UCSD-AML1 (cell line): ENCODE data around the gene DMAP1.
A peak's percentile ranks its signal among the peaks of the same experiment; 100 is the strongest.

Experiments used
- DNase-seq: peaks from one replicate; lab custom pipeline; 2025; ENCODE audit not compliant: unreplicated experiment; lab: John Stamatoyannopoulos, UW

DMAP1 gene

DNA sequence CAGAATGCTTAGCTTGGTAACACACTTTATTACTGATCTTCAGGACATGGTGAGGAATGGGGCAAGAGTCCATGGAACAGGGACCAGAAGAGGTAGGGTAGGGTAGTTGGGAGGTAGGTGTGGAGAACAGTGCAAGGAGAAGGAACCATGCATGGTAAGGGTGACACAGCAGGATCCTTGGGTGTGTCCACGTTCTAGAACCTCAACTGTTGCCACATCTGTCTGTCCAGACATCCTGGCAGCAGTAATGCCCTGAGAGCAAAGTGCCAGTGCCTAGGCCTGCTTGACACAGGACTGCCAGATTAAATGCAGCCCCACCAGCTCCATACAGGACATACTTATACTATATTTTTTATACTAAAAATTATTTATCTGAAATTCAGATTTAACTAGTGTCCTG, 13.9 kb downstream of the DMAP1 start:
- DNase-seq: no peak

DNA sequence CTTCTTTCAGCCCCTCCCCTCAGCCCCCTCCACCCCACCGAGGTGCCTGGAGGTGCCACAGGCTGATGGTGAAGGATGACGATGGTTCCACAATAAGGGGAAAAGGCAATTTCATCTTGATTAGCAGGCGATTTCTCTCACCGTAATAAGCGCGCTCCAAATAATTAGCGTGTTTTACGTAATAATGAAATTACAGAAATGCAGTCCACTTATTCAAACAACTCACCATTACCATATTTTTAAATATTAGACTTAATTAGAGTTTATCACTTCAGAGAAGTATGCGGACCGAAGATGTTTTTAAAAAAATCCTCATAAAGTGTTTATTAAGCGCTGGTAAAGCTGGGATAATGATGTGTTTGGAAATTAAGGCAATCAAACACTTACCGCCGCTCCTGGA, 14.9 kb downstream of the DMAP1 start:
- DNase-seq: no peak

DNA sequence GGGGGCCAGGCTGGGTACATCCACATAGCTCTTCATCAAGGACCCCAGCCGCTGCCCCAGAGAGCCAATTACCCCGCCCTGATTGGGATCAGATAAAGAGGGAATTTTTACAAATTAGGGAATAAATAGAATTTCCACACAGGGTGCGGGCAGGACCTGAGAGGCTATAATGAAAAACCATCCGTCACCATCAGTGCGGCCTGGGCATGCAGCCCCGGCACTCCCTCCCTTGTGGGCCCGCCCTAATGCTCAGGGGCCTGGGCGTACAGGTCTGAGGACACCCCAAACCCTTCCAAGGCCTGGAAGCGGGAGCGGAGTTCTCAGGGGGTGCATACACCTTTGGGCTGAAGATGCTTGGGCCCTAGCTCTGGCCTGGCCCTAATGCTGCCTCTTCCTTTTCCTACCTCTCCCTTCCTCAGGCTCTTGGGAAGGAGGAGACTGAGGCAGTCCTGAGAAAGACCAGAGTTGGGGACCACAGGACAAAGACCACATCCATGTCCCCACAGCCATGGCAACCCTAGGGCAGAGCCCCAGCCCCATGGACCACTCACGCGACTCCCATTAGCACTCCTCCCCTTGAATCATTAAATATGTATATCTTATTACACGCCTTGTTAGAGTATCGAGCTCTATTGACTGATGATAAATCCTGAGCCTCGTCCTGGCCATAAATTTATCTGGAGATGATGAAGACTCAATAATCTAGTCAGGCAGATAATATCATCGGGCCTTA, 16.3 kb downstream of the DMAP1 start:
- no peak for DNase-seq

DNA sequence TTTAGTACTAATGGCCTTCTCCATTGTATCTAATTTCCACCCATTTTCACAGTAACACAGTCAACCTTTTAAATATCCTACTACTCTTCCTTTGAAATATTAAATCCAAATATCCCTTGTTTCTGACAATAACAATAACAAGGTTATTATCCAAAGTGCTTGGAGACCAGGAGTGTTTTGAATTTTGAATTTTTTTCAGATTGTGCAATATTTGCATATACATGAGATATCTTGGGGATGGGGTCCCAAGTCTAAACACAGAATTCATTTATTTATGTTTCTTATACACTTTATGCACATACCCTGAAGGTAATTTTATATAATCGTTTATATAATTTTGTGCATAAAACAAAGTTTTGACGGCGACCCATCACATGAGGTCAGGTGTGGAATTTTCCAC, 17.5 kb downstream of the DMAP1 start:
- no peak for DNase-seq

DNA sequence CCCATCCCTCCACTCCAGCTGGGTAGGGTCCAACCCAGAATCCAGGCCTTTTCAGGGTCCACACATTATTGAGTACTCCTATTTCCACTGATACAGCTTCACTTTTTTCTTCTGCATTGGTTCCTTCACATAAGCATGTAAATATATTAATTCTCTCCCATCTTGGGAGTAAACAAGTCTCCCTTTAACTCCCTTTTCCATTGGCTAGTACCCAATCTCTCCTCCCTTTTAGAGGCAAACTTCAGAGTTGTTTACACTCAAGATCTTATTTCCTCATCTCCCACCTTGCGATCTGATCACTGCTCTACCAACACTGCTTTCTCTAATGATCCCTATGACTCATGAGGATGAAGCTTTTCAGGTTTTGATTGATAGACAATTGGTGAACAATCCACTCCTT, 20.3 kb downstream of the DMAP1 start:
- no peak for DNase-seq

DNA sequence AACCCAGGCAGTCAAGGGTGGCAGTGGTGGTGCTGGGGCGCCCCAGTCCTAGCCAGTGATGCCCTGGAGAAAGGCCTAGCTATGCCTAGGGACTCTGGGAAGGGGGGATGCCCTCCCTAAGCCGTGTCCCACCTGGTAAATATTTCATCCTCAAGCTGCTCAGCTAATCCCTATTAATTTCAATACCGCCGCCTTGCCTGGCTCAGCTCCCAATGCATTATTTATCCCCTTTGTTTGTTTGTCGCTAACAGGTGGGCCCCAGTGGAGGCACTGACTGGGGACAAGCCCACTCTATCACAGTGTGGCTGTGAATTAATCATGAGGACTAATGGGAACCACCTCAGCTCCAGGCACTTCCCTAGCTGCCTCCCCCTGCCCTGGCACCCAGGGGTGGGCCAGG, 22.5 kb downstream of the DMAP1 start:
- no peak for DNase-seq

DNA sequence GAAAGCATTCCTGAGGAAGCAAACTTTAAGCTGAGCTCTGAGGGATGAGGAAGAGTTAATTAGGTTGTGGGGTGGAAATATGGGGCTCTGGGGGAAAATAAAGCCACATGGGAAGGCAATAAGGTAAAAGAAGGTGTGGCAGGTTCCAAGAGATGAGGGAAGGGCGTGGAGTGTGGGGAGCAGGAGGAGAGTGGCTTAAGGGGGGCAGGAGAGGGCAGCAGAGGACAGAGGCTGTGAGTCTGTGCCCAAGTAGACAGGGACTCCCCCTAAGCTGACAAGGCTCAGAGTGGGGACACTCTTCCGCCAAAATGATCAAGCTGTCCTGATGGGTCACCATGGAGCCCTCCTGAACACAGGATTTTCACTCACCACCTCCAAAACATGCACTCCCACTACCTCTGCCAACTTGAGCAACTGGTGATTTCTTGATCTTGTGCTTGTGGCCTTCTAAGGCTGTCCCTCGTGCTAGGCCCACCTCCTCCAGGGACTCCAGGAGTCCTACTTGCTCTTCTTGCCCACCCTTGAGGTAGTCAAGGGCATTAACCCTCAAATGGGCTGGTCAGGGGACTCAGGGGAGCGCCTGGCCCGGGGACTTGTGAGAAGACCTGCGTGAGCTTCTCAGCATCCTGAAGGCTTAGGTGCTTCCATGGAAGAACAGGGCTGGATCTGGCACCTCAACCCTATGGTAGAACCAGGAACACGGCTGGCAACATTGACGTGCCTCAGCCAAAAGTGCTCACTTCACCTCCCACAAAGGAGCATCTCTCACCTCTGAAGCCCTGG, 23.4 kb downstream of the DMAP1 start:
- DNase-seq: no peak

DNA sequence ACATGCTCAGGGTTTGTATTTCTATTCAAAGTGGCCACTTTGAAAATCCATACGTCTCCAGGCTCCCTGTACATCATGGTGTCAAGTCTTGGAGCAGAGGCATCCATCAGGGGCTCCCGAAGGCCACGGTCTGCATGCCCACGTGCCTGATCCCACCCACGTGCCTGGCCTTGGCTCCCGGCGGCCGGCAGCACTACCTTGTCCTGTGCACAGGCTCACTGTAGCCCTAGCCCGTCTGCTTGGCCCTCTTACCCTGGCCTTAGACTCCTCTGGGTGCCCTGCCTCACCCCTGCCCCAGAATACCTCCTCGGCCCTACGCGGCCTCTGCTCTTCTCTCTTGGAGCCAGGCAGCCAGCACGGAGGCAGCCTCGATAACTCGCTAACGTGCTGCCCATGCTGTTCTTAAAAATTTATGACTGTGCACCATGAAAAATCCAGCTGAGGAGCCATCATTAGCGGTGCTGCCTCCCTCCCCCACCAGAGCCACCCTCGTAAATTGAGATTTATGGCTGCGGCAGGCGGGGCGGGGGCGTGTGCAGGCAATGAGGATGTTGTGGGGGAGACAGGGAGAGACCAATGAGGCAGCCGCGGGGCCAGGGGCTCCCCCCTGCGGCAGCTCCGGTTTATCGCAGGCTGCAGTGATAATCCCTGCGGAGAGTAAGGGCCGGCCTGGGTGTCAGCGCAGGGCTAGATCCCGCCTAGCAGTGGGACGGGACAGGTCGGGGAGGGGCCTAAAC, 24.6 kb downstream of the DMAP1 start:
- no peak for DNase-seq

DNA sequence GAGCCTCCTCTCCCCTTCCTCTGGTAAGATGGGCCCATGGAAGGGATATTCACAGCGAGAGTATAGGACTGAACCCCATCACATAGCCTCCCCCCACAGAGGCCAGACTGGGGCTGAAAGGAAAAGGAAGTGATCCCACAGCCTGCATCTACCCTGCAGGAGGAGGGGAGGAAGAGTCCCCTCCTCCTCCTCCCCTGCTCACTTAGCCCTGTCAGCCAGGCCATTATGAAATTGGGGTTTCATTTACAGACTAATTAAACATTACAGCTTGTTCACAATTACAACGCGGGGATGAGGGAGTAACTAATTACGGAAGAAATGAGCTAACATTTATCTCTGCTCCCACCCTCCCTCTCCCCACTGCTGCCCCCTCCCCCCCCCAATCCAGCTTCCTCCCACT, 25.4 kb downstream of the DMAP1 start:
- no peak for DNase-seq

DNA sequence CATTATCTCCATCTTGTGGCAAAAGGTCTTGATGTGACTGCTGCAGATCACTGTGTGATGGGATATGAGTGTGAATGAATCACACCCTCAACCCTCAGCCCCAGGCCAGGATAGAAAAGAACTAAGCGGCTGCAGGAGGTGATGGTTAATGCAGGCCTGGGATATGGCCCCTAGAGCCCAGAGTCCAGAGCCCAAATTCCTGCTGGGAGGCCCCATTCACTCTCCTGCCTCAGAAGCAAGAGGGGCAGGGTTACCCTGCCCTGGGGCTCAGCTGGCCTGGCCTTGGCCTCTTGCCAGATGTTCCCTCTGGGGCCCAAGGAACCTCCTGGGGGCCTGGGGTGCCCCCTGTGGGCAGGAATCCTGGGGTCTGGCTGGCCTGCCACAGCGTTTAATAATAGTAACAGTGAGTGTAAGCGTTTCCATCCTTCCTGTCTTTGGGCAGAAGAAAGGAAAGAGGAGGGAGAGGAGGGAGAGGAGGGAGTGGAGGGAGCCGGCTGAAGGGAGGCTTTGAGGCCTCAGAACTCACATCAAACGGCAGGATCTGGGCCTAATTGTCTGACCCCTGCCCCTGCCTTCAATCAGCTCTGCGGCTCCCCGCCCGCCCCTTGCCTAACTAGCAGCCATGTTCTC, 26.2 kb downstream of the DMAP1 start:
- DNase-seq: peak; percentile 56

DNA sequence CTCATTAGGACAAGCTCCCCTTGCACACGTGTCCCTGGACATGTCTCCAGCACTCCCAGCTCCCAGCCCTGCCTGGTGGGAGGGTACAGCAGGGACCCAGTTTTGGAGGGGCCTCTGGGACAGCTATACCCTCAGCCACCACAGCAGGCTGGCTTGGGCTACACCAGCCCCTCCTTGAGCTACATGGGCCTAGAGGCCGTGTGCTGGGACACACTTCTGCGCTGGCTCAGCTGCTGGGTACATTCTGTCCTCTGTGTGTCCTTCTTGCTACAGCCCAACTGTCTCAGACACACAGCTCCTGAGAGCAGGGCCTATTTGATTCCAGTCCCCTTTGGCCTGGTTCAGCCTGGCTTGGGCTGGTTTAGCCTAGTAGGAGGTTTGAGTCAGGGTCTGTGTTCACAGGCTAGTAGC, 26.7 kb downstream of the DMAP1 start:
- no peak for DNase-seq

DNA sequence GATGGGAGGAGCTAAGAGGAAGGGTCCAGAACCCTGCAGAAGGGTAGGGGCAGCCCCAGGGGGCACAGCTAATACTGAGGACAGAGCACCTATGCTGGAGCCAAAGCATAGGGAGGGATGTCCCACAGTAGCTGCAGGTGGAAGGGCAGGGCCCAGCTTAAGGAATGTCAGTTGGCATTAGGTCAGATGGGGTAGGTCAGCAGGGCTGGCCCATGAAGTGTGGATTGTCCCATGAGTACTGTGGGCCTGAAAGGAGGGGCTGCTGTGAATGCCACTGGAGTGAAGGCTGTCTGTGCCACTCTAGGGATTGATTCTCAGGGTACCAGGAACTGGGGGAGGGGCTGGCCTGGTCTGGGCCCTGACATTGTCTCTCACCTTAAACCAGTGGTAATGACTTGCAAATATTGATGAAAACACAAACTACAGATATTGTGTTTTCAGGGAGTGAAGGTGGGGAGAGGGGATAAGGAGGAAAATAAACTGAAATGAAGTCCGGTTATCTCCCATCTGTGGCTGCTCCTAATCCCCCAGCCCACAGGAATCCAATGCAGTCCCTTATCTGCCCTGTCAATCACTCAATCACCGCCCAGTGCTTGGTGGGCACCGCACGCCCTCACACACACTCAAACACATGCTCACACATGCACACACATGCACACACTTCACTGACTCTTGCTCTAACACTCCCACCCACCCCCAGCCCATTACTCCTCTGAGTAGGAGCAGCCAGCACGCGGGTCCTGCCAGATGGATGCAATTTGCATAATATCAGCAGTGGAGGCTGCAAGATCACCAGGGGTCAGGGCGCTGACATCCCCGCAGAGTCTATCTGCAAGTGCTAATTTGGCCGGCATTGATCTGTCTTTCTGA, 27.8 kb downstream of the DMAP1 start:
- DNase-seq: no peak

DNA sequence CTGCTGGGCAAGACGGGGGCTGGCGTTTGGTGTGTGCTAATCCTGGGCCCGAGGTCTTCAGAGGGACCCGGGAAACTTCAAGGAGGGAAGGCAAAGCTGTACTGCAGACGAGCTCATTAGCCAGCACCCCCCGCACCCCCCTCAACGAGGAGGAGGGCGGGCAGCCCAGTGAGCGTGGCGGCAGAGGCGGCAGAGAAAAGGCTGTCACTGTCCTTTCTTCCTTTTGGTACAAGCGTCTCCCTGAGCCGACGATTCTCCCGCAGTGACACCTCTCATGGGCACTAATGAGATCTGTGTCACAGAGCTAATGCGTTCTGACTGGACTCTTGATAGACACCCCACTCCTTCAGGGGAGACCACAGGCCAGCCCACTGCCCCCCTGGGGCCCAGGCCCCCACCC, 29.5 kb downstream of the DMAP1 start:
- no peak for DNase-seq

DNA sequence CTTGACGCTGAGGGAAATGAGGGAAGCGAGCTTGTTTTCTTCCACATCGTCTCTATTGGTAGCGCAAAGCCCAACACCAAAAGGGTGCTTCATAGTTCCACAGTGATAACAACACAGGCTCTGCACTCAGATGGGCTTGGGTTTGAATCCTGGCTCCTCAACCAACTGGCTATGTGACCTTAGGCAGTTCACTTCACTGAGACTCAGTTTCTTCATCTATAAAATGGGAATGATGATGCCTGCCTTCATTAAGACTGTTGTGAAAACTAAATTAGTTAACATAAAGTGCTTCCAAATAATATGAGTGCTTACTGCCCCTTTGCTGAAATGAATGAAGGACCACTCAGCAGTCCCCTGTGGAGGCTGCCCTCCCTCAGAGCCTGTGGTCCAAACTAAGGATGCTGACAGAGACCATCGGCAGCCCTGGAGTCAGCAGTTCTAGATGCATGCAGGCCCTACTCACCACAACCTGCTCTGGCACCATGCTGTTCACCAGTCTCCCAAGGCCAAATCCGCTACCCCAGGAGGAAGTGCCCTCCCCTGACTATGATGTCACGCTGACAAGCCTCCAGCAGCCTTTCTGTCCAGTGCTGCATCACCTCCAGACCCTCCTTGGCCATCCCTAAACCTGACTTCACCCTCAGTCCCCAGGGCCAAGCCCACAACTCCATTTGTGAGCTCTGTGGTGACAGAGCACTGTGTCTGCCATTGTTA, 30.7 kb downstream of the DMAP1 start:
- no peak for DNase-seq

DNA sequence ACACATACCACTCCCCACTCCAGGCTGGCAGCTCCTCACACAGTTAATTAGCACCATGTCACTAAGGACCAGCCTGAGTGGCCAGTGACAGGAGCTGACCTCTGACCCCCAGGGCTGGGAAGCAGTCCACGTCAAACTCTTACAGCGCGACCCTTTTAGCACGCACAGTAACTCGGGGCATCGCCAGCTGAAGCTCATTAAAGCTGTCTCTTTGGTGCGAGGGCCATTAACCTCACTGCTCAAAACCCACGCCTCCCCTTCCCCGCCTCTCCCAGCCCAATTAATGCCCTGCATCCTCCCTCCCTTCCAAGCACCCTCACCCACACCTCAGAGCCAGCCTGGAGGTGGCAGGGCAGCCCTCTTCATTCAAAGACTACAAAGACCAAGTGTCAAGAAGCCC, 31.7 kb downstream of the DMAP1 start:
- no peak for DNase-seq

DNA sequence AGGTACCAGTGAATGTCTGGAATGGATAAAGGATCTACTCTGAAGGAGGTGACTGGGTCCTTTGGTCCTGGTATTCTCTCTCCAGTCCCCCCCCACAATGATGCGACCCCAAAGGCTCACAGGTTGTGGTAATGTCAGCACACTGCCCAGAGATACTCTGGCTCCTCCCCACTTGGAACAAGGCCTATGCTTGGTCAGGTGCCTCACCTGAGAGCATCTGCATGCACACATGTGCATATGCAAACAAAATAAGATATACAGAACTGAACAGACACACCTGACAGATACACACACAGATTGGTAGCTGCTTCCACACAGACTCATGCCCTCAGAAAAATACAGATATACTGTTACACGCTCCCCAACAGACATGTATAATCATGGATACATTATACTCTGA, 33.5 kb downstream of the DMAP1 start:
- no peak for DNase-seq

DNA sequence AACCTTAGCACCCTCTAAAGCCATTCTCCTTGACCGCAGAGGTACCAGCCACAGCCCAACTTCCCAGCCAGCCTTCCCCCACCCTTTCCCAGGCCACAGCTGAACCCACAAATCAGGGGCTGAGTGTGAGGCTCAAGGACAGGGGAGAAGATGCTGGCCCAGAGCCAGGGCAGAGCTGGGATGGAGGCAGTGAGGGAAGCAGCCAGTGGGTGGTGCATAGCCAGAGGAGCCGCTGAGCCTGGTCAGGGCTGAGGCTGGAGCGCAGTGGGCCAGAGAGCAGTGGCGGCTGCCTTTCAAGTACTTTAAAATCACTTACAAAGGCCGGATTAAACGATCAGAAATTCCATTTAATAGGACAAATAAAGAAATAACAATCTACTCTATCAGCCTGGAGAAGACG, 36.3 kb downstream of the DMAP1 start:
- no peak for DNase-seq

DNA sequence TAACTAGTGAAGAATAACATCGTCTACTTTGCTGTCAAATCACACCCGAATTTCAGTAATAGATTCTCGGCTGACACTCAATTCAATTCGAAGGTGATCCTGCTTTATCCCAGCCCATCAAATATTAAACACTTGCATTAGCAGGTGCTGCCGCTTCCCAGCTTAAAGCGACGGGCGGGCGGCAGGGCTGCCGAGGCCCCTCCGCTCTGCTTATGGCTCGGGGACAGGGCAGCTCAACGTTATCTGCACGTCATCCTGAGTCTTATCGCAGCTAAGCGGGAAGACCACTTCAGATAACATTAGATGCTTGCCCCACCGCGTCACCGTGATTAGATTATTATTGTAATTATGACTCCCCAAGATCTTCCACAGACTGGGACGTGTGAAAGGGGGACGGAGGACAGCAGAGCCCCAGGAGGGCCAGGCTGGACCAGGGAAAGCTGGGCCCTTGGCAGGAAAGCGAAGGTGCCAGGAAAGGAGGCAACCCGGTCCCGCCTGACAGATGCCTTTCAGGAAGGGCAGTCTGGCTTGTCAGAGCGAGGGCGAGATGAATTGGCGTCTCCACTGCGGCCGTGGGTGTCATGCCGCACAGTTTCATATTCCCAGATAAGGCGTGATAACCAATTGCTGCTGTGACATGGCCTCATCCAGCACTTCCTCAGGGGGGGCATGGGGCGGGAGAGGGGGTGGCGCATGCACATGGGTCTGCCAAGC, 37.0 kb downstream of the DMAP1 start:
- DNase-seq: no peak

DNA sequence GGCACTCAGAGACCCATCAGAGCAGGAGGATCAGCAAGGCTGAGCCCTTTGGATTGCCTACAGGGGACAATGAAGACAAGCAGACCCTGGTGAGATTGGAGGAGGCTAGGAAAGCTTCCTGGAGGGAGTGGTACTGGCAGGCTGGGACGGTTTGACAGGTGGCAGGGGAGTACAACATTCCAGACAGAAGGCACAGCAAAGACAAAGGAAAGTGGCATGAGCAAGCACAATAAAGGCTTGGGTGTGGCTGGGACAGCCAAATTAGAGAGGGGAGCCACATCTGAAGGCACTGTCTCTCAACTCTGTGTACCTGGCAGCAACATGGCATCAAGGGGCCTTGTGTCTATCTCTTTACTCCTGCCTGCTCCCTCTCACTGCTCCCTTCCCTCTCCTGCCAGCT, 38.2 kb downstream of the DMAP1 start:
- DNase-seq: no peak
